ENCODE data around the gene TBCD. TPM values are rescaled to one million over a fixed set of nuclear protein-coding genes. Genes with fewer than 3 reads are reported as not detected.

TBCD gene
- total RNA-seq, 1 experiment from 2014 or later = 129 TPM

GRCh38 chr17:82841921-82842596 lies 90.2 kb downstream of the TBCD start:
- Histone ChIP-seq H3K23me2 (ENCODE audit: insufficient read length, low read depth, low read length, poor library complexity, severe bottlenecking) (no peaks in the 10 kb centered on the region), H3K79me2 (ENCODE audit: insufficient read depth, low read length) (no peaks in the 10 kb centered on the region), H2AFZ (ENCODE audit: low read length) (no peak overlapping the region), H3K4me1 (ENCODE audit: insufficient read depth, low read length) (0 out of 2 replicates have a peak, but pooled peaks cover 1% of the 10 kb centered on the region), H3K23ac (ENCODE audit: insufficient read length, low read depth, low read length) (no peak overlapping the region), H3K79me1 (ENCODE audit: insufficient read depth, low read depth, low read length, poor library complexity, severe bottlenecking) (no peaks in the 10 kb centered on the region), H3K56ac (ENCODE audit: insufficient read length, low read depth, low read length) (no peak overlapping the region), H4K5ac (ENCODE audit: insufficient read length, low read depth, low read length) (no peak overlapping the region), H3K4ac (ENCODE audit: low read depth, low read length) (no peak overlapping the region), H3K9ac (ENCODE audit: extremely low read depth, insufficient read length, low read length) (no peak overlapping the region), H3K4me2 (ENCODE audit: insufficient read depth, insufficient read length, low read length) (no peak overlapping the region), H2BK20ac (ENCODE audit: low read depth, low read length, poor library complexity, severe bottlenecking) (no peak overlapping the region), H3T11ph (ENCODE audit: low read length) (no peak overlapping the region), H3K27ac (ENCODE audit: insufficient read length, low read depth, low read length) (no peak overlapping the region), H2BK15ac (ENCODE audit: low read depth, low read length) (no peak overlapping the region), H4K8ac (replicated peaks; ENCODE audit: insufficient read length, low read depth, low read length) (no peak overlapping the region), H2AK5ac (ENCODE audit: insufficient read length, low read length) (no peak overlapping the region), H2BK120ac (ENCODE audit: low read depth, low read length, poor library complexity, severe bottlenecking) (no peak overlapping the region), H4K20me1 (ENCODE audit: control insufficient read depth, insufficient read depth, insufficient read length) (no peaks in the 10 kb centered on the region), H4K91ac (ENCODE audit: insufficient read length, low read depth, low read length) (no peak overlapping the region), H2BK5ac (ENCODE audit: insufficient read length, low read length) (no peak overlapping the region), H3K14ac (ENCODE audit: insufficient read depth, low read length) (no peak overlapping the region), H3K18ac (ENCODE audit: insufficient read length, low read depth, low read length) (no peak overlapping the region), H2BK12ac (ENCODE audit: insufficient read length, low read depth, low read length) (no peak overlapping the region), H3K9me3 (ENCODE audit: control insufficient read depth, low read depth, low read length) (no peaks in the 10 kb centered on the region), H3K27me3 (ENCODE audit: insufficient read depth, low read length) (no peaks in the 10 kb centered on the region)
- TF ChIP-seq CTCF (conservative IDR thresholded peaks at IDR 0.05) = no peak
- Mint-ChIP-seq H3K4me3 (no peak overlapping the region), H3K4me1 (peaks cover 28 to 31% of the 10 kb centered on the region in 2 experiments), H3K9me3 (no peaks in the 10 kb centered on the region), H3K27me3 (ENCODE audit: low read depth) (no peaks in the 10 kb centered on the region), H3K27ac (peak overlapping the region; percentile 48 to 90 (median 56); a peak in 6 of 7 replicates), H3K36me3 (ENCODE audit: insufficient read depth in 1 of 3, low read depth in 3 of 3) (peaks cover 3 to 20% (median 12%) of the 10 kb centered on the region in 3 experiments; a peak in 5 of 7 replicates)
- DNase-seq = no peak
- no CpG with 5 or more reads among the region's 16 CpGs for WGBS (ENCODE audit: extremely low coverage, insufficient read length, low lambda C conversion rate)
